Superior temporal gyrus (tissue), 1 donor: ENCODE data around the gene ENPEP.
"Not testable (repeated sequence)": the region's sequence is repeated elsewhere in the genome, so short reads cannot be mapped to it uniquely, and the experiment has no call there.

Experiments used
- DNase-seq: peaks from one replicate; pipeline ENCODE4 v3.0.0-alpha.2; 2016; ENCODE audit errors: extremely low spot score

The ENPEP gene

GRCh38 chr4:110484029-110484428 is 8.1 kb downstream of the ENPEP start:
- DNase-seq = no peak

GRCh38 chr4:110484767-110485166 is 8.8 kb downstream of the ENPEP start:
- DNase-seq = peak; percentile 50

- DNase-seq = no peak
Observed at GRCh38 chr4:110485452-110485851, 9.5 kb downstream of the ENPEP start.

- no peak for DNase-seq
Observed at GRCh38 chr4:110486256-110486655, 10.3 kb downstream of the ENPEP start.

GRCh38 chr4:110486850-110487249 is 10.9 kb downstream of the ENPEP start:
- not testable (repeated sequence) for DNase-seq

GRCh38 chr4:110487873-110488272 is 11.9 kb downstream of the ENPEP start:
- DNase-seq = no peak

GRCh38 chr4:110489901-110490508 is 14.1 kb downstream of the ENPEP start:
- DNase-seq = no peak

GRCh38 chr4:110492522-110492921 is 16.6 kb downstream of the ENPEP start:
- no peak for DNase-seq

GRCh38 chr4:110493520-110493919 is 17.6 kb downstream of the ENPEP start:
- DNase-seq = no peak

- DNase-seq = no peak
Observed at GRCh38 chr4:110498420-110498819, 22.5 kb downstream of the ENPEP start.

GRCh38 chr4:110499126-110499525 is 23.2 kb downstream of the ENPEP start:
- DNase-seq = no peak

GRCh38 chr4:110501826-110502225 is 25.9 kb downstream of the ENPEP start:
- DNase-seq = no peak

GRCh38 chr4:110503270-110504083 is 27.5 kb downstream of the ENPEP start:
- DNase-seq = peak; percentile 29

- DNase-seq = no peak
Observed at GRCh38 chr4:110504084-110504435, 28.1 kb downstream of the ENPEP start.

- no peak for DNase-seq
Observed at GRCh38 chr4:110505440-110505839, 29.5 kb downstream of the ENPEP start.

GRCh38 chr4:110508827-110509710 is 33.1 kb downstream of the ENPEP start:
- peak; percentile 48 for DNase-seq

- no peak for DNase-seq
Observed at GRCh38 chr4:110510277-110510676, 34.3 kb downstream of the ENPEP start.

GRCh38 chr4:110510955-110511544 is 35.1 kb downstream of the ENPEP start:
- peak; percentile 95 for DNase-seq

GRCh38 chr4:110512901-110513300 is 36.9 kb downstream of the ENPEP start:
- no peak for DNase-seq

GRCh38 chr4:110514889-110515479 is 39.0 kb downstream of the ENPEP start:
- peak; percentile 82 for DNase-seq

GRCh38 chr4:110515676-110516075 is 39.7 kb downstream of the ENPEP start:
- peak; percentile 28 for DNase-seq
